K562 (cell line): ENCODE measurements around the gene BDH1. TPM values are rescaled to one million over a fixed set of nuclear protein-coding genes. Genes with fewer than 3 reads are reported as not detected.

ENCODE experiments used
- ATAC-seq: fragments of 200-7000 bp; cut with Tn5 transposase; 3 replicates; pipeline ENCODE4 v1.9.1; 2020; ENCODE audit warnings: moderate library complexity
- BruUV-seq: library from RNA; stranded (reverse); fragments of 400-500 nt; replicated peaks from 2 replicates; lab custom pipeline; 2021; lab: Mats Ljungman, UMichigan
- CTCF ChIA-PET: fragments of 300-600 bp; formaldehyde crosslinking; extraction: SDS; loops from one replicate; lab custom pipeline; 2021; ENCODE audit warnings: low intra/inter-chr PET ratio; lab: Yijun Ruan, JAX
- POLR2A ChIA-PET: fragments of 300-600, 350-650 bp; sonication (Branson Sonifier 250); formaldehyde crosslinking; extraction: SDS; loops from one replicate; lab custom pipeline; 2021; ENCODE audit warnings: antibody characterized with exemption, inconsistent platforms; lab: Yijun Ruan, JAX
- DNase-seq, 4 experiments: peaks; one replicate each; pipeline versions ENCODE4 v3.0.0 to v3.0.0-alpha.2; 2011 to 2018; ENCODE audit warnings: low spot score in 3 of 4, mixed read lengths in 3 of 4; ENCODE audit errors: extremely low read depth in 1 of 4
- FAIRE-seq: peaks from 2 replicates; lab custom pipeline; 2011; peaks lifted over from hg19 to GRCh38; lab: Jason Lieb, UNC
- H2AFZ ChIP-seq: 2 replicates; pipeline ENCODE4 v1.6.0; 2011; ENCODE audit warnings: low read depth, low read length, control low read depth, inconsistent platforms
- H3K27ac ChIP-seq: fragments of 200-600 bp; 3 replicates; pipeline ENCODE4 v1.8.0; 2011; ENCODE audit warnings: low read depth, mild to moderate bottlenecking, control low read depth, inconsistent platforms, low read length, moderate library complexity, mixed read lengths; ENCODE audit errors: extremely low read depth
- H3K27me3 ChIP-seq, 2 experiments: fragments of 300-600 bp in 1 of 2; 2 replicates in 1 of 2; 3 replicates in 1 of 2; pipeline versions ENCODE4 v1.6.0 to v1.8.0; 2011; ENCODE audit warnings: inconsistent platforms in 2 of 2, low read length in 2 of 2, mild to moderate bottlenecking in 1 of 2, mixed read lengths in 1 of 2, moderate library complexity in 1 of 2; ENCODE audit not compliant: control insufficient read depth in 2 of 2, insufficient read depth in 2 of 2
- H3K36me3 ChIP-seq: fragments of 300-600 bp; 3 replicates; pipeline ENCODE4 v1.8.0; 2011; ENCODE audit warnings: mild to moderate bottlenecking, low read length, inconsistent platforms; ENCODE audit not compliant: control insufficient read depth, insufficient read depth
- H3K4me1 ChIP-seq, 2 experiments: fragments of 200-600 bp in 1 of 2; replicated peaks in 1 of 2; 2 replicates in 1 of 2; 3 replicates in 1 of 2; pipeline versions ENCODE4 v1.5.1 to v1.8.0; 2011; ENCODE audit warnings: inconsistent platforms in 2 of 2, low read length in 2 of 2, mild to moderate bottlenecking in 1 of 2, mixed read lengths in 1 of 2, moderate library complexity in 1 of 2; ENCODE audit not compliant: control insufficient read depth in 2 of 2, insufficient read depth in 2 of 2
- H3K4me2 ChIP-seq: 2 replicates; pipeline ENCODE4 v1.6.1; 2011; ENCODE audit warnings: low read length, control low read depth, inconsistent platforms, mixed read lengths; ENCODE audit not compliant: insufficient read depth
- H3K4me3 ChIP-seq: fragments of 200-600 bp; sonication (generic), shearing (Covaris generic); 2 replicates; pipeline ENCODE4 v1.5.1; 2016; ENCODE audit warnings: control low read depth, inconsistent platforms
- H3K79me2 ChIP-seq: fragments of 200-600 bp; 3 replicates; pipeline ENCODE4 v1.8.0; 2011; ENCODE audit warnings: low read length, inconsistent platforms; ENCODE audit not compliant: control insufficient read depth, insufficient read depth
- H3K9ac ChIP-seq, 2 experiments: 2 replicates each; pipeline versions ENCODE4 v1.6.0 to v1.6.1; 2011; ENCODE audit warnings: low read depth in 2 of 2, low read length in 2 of 2, control low read depth in 1 of 2, inconsistent platforms in 1 of 2, mild to moderate bottlenecking in 1 of 2, mixed read lengths in 1 of 2; ENCODE audit not compliant: insufficient read depth in 1 of 2
- H3K9me1 ChIP-seq: one replicate; pipeline ENCODE4 v1.6.0; 2011; ENCODE audit warnings: inconsistent platforms, mild to moderate bottlenecking, low read length, moderate library complexity; ENCODE audit not compliant: control insufficient read depth, insufficient read depth
- H3K9me3 ChIP-seq: replicated peaks from 2 replicates; pipeline ENCODE4 v1.5.1; 2011; ENCODE audit warnings: low read depth, low read length, inconsistent platforms; ENCODE audit not compliant: control insufficient read depth, insufficient read depth
- H4K20me1 ChIP-seq: replicated peaks from 2 replicates; pipeline ENCODE4 v1.6.1; 2011; ENCODE audit warnings: low read length, inconsistent platforms, mixed read lengths; ENCODE audit not compliant: control insufficient read depth, insufficient read depth
- ARID1B ChIP-seq: fragments of 450-650 bp; IDR thresholded peaks from 2 replicates; pipeline ENCODE4 v1.6.1; 2016; ENCODE audit warnings: antibody characterized with exemption, mild to moderate bottlenecking, inconsistent platforms
- FOXP1 ChIP-seq: sonication (generic); formaldehyde crosslinking; IDR thresholded peaks from 2 replicates; pipeline ENCODE4 v1.8.0; 2022; ENCODE audit warnings: mild to moderate bottlenecking, missing genetic modification reagents
- KDM4B ChIP-seq, 2 experiments: fragments of 450-650 bp in 1 of 2; sonication (generic) in 1 of 2; IDR thresholded peaks; 2 replicates each; pipeline ENCODE4 v1.6.1; 2016 to 2017; ENCODE audit warnings: borderline replicate concordance in 2 of 2, antibody characterized with exemption in 1 of 2, low read depth in 1 of 2, mild to moderate bottlenecking in 1 of 2
- MEIS2 ChIP-seq: fragments of 450-650 bp; IDR thresholded peaks from 2 replicates; pipeline ENCODE4 v1.6.1; 2014; ENCODE audit warnings: mild to moderate bottlenecking; ENCODE audit not compliant: partially characterized antibody
- NR2F6 ChIP-seq: fragments of 450-650 bp; formaldehyde crosslinking; IDR thresholded peaks from 2 replicates; pipeline ENCODE4 v1.4.0; 2020; ENCODE audit warnings: mild to moderate bottlenecking
- PHF21A ChIP-seq: fragments of 450-650 bp; IDR thresholded peaks from 2 replicates; pipeline ENCODE4 v1.6.1; 2017; ENCODE audit warnings: low read depth, borderline replicate concordance
- ZNF785 ChIP-seq: fragments of 250-450 bp; sonication (Bioruptor Pico); IDR thresholded peaks from 2 replicates; pipeline ENCODE4 v1.4.0; 2020; ENCODE audit warnings: mild to moderate bottlenecking
- ZNF830 ChIP-seq: fragments of 250-450 bp; sonication (Bioruptor Pico); IDR thresholded peaks from 2 replicates; pipeline ENCODE4 v1.5.0; 2021; ENCODE audit warnings: mild to moderate bottlenecking
- WGBS: fragments of 100-300 bp; shearing (Covaris generic); methylation state at CpG from one replicate; pipeline ENCODE4 v1.1.6; 2016; ENCODE audit warnings: low coverage, mixed read lengths; ENCODE audit not compliant: insufficient coverage; ENCODE audit errors: missing lambda C conversion rate; 5-methylcytosine and 5-hydroxymethylcytosine counted together
- in situ Hi-C: fragments of 300-500 bp; cut with MboI; formaldehyde crosslinking; loops from 4 replicates; pipeline ENCODE4 v1.15.0; 2018; ENCODE audit warnings: inconsistent platforms, mixed read lengths
- intact Hi-C: fragments of 100-400 bp; cut with micrococcal nuclease; formaldehyde crosslinking; loops from 2 replicates; pipeline ENCODE4 v1.14.2; 2022
- polyA plus RNA-seq, 8 experiments: library from polyadenylated mRNA; depleted of rRNA in 4 of 8; stranded (reverse) in 5 of 8; unstranded in 3 of 8; fragments of >200 nt; fragmentation: Nextera tagmentation in 2 of 8; fragmentation: Illumina TruSeq in 1 of 8; extraction: Ambion mirVana in 2 of 8; extraction: Trizol in 1 of 8; gene quantifications; 2 replicates each; pipeline versions ENCODE4 v1.2.1 to v1.2.3, GENCODE V29; 2011 to 2014; ENCODE audit warnings: inconsistent platforms in 1 of 8, missing spikeins in 1 of 8
- total RNA-seq, 7 experiments: library from RNA; depleted of rRNA in 6 of 7; stranded (reverse); fragments of >200 nt in 6 of 7; fragmentation: Illumina TruSeq in 2 of 7; extraction: Trizol in 2 of 7; gene quantifications; 2 replicates each; pipeline versions ENCODE4 v1.2.1 to v1.2.3, GENCODE V29; 2011 to 2021; ENCODE audit warnings: low replicate concordance in 1 of 7
- TF ChIP-seq, protein P1 (sequence below): fragments of 450-650 bp; IDR thresholded peaks from 2 replicates; pipeline ENCODE4 v1.6.1; 2018; ENCODE audit not compliant: partially characterized antibody
- TF ChIP-seq, protein P2 (sequence below): sonication (generic); formaldehyde crosslinking; IDR thresholded peaks from 2 replicates; pipeline ENCODE4 v1.8.0; 2022; ENCODE audit warnings: missing genetic modification reagents, mild to moderate bottlenecking, moderate library complexity, borderline replicate concordance
- TF ChIP-seq, protein P3 (sequence below): fragments of 450-650 bp; IDR thresholded peaks from 2 replicates; pipeline ENCODE4 v1.6.1; 2016

The BDH1 gene
- total and polyA plus RNA-seq, 9 of the 15 experiments (the other 6 are each of a cell fraction or from before 2014, with no cell fraction given) = 0.07 to 0.89 (median 0.12) TPM; not detected in 3

DNA sequence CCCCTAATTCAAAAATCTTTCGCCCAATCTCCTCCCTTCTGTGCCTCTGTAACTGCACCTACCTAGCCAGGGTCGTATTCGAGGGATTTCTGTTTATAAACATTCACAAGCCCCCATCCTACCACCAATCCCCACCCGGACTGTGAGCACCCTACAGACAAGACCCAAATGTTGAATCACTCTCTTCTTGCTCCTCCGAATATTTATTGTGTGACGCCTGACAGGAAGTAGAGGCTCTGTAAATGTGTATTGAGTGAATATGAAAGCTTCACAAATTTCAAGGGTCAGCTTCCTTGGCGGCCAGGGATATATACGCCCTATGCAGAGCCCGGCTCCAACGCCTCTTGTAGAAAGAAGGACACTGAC is 1.6 kb downstream of the BDH1 start (continued):
- TF ChIP-seq, protein P1, sequence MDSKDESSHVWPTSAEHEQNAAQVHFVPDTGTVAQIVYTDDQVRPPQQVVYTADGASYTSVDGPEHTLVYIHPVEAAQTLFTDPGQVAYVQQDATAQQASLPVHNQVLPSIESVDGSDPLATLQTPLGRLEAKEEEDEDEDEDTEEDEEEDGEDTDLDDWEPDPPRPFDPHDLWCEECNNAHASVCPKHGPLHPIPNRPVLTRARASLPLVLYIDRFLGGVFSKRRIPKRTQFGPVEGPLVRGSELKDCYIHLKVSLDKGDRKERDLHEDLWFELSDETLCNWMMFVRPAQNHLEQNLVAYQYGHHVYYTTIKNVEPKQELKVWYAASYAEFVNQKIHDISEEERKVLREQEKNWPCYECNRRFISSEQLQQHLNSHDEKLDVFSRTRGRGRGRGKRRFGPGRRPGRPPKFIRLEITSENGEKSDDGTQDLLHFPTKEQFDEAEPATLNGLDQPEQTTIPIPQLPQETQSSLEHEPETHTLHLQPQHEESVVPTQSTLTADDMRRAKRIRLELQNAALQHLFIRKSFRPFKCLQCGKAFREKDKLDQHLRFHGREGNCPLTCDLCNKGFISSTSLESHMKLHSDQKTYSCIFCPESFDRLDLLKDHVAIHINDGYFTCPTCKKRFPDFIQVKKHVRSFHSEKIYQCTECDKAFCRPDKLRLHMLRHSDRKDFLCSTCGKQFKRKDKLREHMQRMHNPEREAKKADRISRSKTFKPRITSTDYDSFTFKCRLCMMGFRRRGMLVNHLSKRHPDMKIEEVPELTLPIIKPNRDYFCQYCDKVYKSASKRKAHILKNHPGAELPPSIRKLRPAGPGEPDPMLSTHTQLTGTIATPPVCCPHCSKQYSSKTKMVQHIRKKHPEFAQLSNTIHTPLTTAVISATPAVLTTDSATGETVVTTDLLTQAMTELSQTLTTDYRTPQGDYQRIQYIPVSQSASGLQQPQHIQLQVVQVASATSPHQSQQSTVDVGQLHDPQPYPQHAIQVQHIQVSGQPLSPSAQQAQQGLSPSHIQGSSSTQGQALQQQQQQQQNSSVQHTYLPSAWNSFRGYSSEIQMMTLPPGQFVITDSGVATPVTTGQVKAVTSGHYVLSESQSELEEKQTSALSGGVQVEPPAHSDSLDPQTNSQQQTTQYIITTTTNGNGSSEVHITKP = no peak
- TF ChIP-seq PHF21A = no peak
- TF ChIP-seq KDM4B (IDR thresholded peaks at IDR 0.05; ENCODE audit: borderline replicate concordance in 2 of 2, low read depth in 1 of 2) = no peak
- TF ChIP-seq ZNF785 = no peak
- TF ChIP-seq FOXP1 (CRISPR knock-in tag) = no peak
- no peak for TF ChIP-seq NR2F6 (CRISPR knock-in tag)

DNA sequence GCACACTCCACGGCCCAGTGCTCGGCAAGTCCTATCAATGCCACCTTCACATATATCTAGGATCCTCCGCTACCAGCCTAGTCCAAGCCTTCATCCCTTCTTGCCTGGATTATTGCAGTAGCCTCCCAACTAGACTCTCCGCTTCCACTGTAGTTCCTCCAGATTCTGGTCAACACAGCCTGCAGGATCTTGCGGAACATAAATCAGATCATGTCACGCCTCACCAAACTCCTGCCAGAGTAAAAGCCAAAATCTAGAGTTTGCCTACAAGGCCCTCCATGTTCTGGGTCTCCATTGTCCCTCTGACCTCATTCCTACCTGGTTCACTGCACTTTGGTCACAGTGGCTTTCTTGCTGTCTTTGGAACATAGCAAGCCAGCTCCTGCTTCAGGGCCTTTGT is 3.6 kb downstream of the BDH1 start:
- ATAC-seq = no peak
- no peaks in the 10 kb centered on the region for H3K36me3 ChIP-seq
- TF ChIP-seq, protein P2, sequence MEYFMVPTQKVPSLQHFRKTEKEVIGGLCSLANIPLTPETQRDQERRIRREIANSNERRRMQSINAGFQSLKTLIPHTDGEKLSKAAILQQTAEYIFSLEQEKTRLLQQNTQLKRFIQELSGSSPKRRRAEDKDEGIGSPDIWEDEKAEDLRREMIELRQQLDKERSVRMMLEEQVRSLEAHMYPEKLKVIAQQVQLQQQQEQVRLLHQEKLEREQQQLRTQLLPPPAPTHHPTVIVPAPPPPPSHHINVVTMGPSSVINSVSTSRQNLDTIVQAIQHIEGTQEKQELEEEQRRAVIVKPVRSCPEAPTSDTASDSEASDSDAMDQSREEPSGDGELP = no peak
- TF ChIP-seq ARID1B (no peak), MEIS2 (peak; percentile 60), ZNF830 (CRISPR knock-in tag) (no peak)
- TF ChIP-seq, protein P3, sequence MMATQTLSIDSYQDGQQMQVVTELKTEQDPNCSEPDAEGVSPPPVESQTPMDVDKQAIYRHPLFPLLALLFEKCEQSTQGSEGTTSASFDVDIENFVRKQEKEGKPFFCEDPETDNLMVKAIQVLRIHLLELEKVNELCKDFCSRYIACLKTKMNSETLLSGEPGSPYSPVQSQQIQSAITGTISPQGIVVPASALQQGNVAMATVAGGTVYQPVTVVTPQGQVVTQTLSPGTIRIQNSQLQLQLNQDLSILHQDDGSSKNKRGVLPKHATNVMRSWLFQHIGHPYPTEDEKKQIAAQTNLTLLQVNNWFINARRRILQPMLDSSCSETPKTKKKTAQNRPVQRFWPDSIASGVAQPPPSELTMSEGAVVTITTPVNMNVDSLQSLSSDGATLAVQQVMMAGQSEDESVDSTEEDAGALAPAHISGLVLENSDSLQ = peak; percentile 55; the same call in 1 of the 2 replicates
- TF ChIP-seq, all 486 proteins: peak for 2
- ChIA-PET CTCF (no interaction called here), POLR2A (no interaction called here)
- no TSS peak for BruUV-seq
- no peak for DNase-seq
- FAIRE-seq = peak; percentile 15
- Histone ChIP-seq H3K9me3 (no peaks in the 10 kb centered on the region), H3K9me1 (no peaks in the 10 kb centered on the region), H2AFZ (no peak overlapping the region), H3K4me1 (peaks cover 0 to 21% of the 10 kb centered on the region in 2 experiments; a peak in 2 of 5 replicates), H3K27me3 (peaks cover 14 to 22% of the 10 kb centered on the region in 2 experiments), H3K9ac (no peak overlapping the region), H4K20me1 (no peaks in the 10 kb centered on the region), H3K4me3 (no peak overlapping the region), H3K4me2 (no peak overlapping the region), H3K27ac (no peak overlapping the region), H3K79me2 (no peaks in the 10 kb centered on the region)
- intact Hi-C loops (no loop called here), in situ Hi-C loops (no loop called here)
- WGBS = 29% methylated on average over 6 of the region's 6 CpGs
